GM19455 (cell line): ENCODE measurements around the gene UBE2F.
"Not testable (repeated sequence)": the region's sequence is repeated elsewhere in the genome, so short reads cannot be mapped to it uniquely, and the experiment has no call there.

Experiments used
- ATAC-seq: cut with Tn5 transposase; IDR thresholded peaks from one replicate; pipeline ENCODE4 v1.9.1; 2021; ENCODE audit not compliant: unreplicated experiment

UBE2F gene

GRCh38 chr2:237978058-237978712 is 11.4 kb downstream of the UBE2F start:
- ATAC-seq, result no peak

- no peak for ATAC-seq
Observed at GRCh38 chr2:237979331-237979730, 12.5 kb downstream of the UBE2F start.

- no peak for ATAC-seq
Observed at GRCh38 chr2:237980087-237980486, 13.3 kb downstream of the UBE2F start.

GRCh38 chr2:237980751-237981150 is 13.9 kb downstream of the UBE2F start:
- ATAC-seq, result no peak

- ATAC-seq, result not testable (repeated sequence)
Observed at GRCh38 chr2:237981621-237982020, 14.8 kb downstream of the UBE2F start.

- no peak for ATAC-seq
Observed at GRCh38 chr2:237982039-237982725, 15.4 kb downstream of the UBE2F start.

- no peak for ATAC-seq
Observed at GRCh38 chr2:237983922-237984321, 17.1 kb downstream of the UBE2F start.

- no peak for ATAC-seq
Observed at GRCh38 chr2:237987268-237987667, 20.5 kb downstream of the UBE2F start.

GRCh38 chr2:237993701-237994100 is 26.9 kb downstream of the UBE2F start:
- ATAC-seq, result no peak

GRCh38 chr2:237995036-237995435 is 28.2 kb downstream of the UBE2F start:
- no peak for ATAC-seq

- ATAC-seq, result no peak
Observed at GRCh38 chr2:237996021-237996593, 29.3 kb downstream of the UBE2F start.

GRCh38 chr2:237997521-237997920 is 30.7 kb downstream of the UBE2F start:
- no peak for ATAC-seq

- peak; percentile 73 for ATAC-seq
Observed at GRCh38 chr2:237998530-237998929, 31.7 kb downstream of the UBE2F start.

GRCh38 chr2:238003234-238004031 is 36.6 kb downstream of the UBE2F start:
- no peak for ATAC-seq

GRCh38 chr2:238004077-238004830 is 37.4 kb downstream of the UBE2F start:
- ATAC-seq, result no peak

GRCh38 chr2:238005528-238005927 is 38.7 kb downstream of the UBE2F start:
- no peak for ATAC-seq

- no peak for ATAC-seq
Observed at GRCh38 chr2:238006510-238006909, 39.7 kb downstream of the UBE2F start.

GRCh38 chr2:238007924-238008323 is 41.1 kb downstream of the UBE2F start:
- no peak for ATAC-seq

GRCh38 chr2:238009563-238009962 is 42.7 kb downstream of the UBE2F start:
- no peak for ATAC-seq

GRCh38 chr2:238010572-238010971 is 43.8 kb downstream of the UBE2F start:
- no peak for ATAC-seq

GRCh38 chr2:238013806-238014205 is 47.0 kb downstream of the UBE2F start:
- no peak for ATAC-seq
